Measurements from ENCODE around the gene TAF1B.

The TAF1B gene

GRCh38 chr2:9808334-9809063, 34.8 kb upstream of the TAF1B start:
- DNase-seq (ENCODE audit: low spot score), result no peak

- DNase-seq (ENCODE audit: low spot score), result no peak
Observed at GRCh38 chr2:9809064-9809356, 34.3 kb upstream of the TAF1B start.

GRCh38 chr2:9809448-9810088, 33.7 kb upstream of the TAF1B start:
- DNase-seq (ENCODE audit: low spot score), result no peak

GRCh38 chr2:9811216-9811615, 32.1 kb upstream of the TAF1B start:
- DNase-seq (ENCODE audit: low spot score), result no peak

GRCh38 chr2:9811679-9812511, 31.4 kb upstream of the TAF1B start:
- DNase-seq (ENCODE audit: low spot score), result no peak

- no peak for DNase-seq (ENCODE audit: low spot score)
Observed at GRCh38 chr2:9812945-9813311, 30.3 kb upstream of the TAF1B start.

- peak; percentile 55 for DNase-seq (ENCODE audit: low spot score)
Observed at GRCh38 chr2:9813312-9814128, 29.8 kb upstream of the TAF1B start.

GRCh38 chr2:9814129-9814868, 29.0 kb upstream of the TAF1B start:
- no peak for DNase-seq (ENCODE audit: low spot score)

GRCh38 chr2:9815076-9815475, 28.2 kb upstream of the TAF1B start:
- no peak for DNase-seq (ENCODE audit: low spot score)

- no peak for DNase-seq (ENCODE audit: low spot score)
Observed at GRCh38 chr2:9815844-9816279, 27.4 kb upstream of the TAF1B start.

- DNase-seq (ENCODE audit: low spot score), result no peak
Observed at GRCh38 chr2:9818097-9818496, 25.2 kb upstream of the TAF1B start.

- no peak for DNase-seq (ENCODE audit: low spot score)
Observed at GRCh38 chr2:9819551-9819950, 23.7 kb upstream of the TAF1B start.

GRCh38 chr2:9820020-9820973, 23.0 kb upstream of the TAF1B start:
- no peak for DNase-seq (ENCODE audit: low spot score)

GRCh38 chr2:9821805-9822445, 21.3 kb upstream of the TAF1B start:
- no peak for DNase-seq (ENCODE audit: low spot score)

GRCh38 chr2:9824441-9824840, 18.8 kb upstream of the TAF1B start:
- no peak for DNase-seq (ENCODE audit: low spot score)

- DNase-seq (ENCODE audit: low spot score), result no peak
Observed at GRCh38 chr2:9824956-9825720, 18.1 kb upstream of the TAF1B start.

- no peak for DNase-seq (ENCODE audit: low spot score)
Observed at GRCh38 chr2:9826208-9826607, 17.1 kb upstream of the TAF1B start.

GRCh38 chr2:9830685-9831410, 12.4 kb upstream of the TAF1B start:
- no peak for DNase-seq (ENCODE audit: low spot score)

All from kidney capillary endothelial cell (primary cell).